Measurements from ENCODE around the gene DNAH17. TPM values are rescaled to one million over a fixed set of nuclear protein-coding genes. Genes with fewer than 3 reads are reported as not detected.

The DNAH17 gene
- total and polyA plus RNA-seq, 8 donors: 0.64 to 7.2 (median 3.6) TPM

DNA sequence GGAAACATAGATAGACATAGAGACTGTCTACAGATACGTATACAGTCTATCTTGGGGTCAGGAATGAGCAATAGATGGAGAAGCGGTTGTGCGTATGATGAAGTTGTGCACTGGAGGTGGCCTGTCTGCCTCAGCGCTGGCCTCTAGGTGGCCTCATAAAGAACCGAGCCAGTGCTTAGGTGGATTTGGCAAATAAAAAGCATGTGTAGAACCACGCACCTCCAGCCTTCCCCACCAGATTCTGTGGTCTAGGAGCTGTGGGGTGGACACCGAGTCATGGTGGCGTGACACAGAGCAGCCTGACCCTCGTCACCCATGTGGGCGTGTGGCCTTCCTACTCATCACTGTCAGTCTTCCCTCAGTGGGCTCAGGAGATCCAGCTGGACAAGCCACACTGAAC lies 164.8 kb downstream of the DNAH17 start:
- intact Hi-C loops (cut with DNase I): no loop called here

DNA sequence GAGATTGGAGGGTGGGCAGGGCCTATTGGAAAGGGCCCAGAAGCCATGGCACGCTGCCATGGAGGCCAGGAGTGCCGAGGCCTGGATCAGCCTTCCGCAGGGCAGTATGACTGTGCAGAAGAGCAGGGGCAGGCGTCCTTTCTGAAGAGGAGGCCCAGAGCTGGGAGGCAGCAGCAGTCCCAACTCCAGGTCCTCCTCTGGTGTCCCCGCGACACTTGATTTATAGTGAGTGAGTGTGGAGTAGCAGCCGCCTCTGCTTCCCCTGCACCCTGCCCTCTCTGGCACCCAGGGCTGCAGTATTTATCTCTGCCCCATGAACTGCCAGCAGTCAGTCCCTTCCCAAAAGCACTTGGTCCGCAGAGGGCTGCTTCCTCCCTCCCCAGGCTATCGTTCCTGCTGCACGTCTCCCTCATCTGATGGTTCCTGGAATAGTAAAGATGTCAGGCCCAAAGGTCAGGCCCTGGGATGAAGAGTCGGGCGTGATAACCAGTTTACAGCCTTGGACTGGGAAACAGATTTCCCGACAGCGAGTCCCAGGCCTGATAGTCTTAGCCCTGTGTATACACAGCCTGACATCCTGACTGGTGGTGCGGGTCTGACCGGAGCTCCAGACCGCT lies 165.8 kb downstream of the DNAH17 start:
- no peaks in the 10 kb centered on the region for H3K9me3 ChIP-seq
- DNase-seq: no peak
- TF ChIP-seq, protein P1, sequence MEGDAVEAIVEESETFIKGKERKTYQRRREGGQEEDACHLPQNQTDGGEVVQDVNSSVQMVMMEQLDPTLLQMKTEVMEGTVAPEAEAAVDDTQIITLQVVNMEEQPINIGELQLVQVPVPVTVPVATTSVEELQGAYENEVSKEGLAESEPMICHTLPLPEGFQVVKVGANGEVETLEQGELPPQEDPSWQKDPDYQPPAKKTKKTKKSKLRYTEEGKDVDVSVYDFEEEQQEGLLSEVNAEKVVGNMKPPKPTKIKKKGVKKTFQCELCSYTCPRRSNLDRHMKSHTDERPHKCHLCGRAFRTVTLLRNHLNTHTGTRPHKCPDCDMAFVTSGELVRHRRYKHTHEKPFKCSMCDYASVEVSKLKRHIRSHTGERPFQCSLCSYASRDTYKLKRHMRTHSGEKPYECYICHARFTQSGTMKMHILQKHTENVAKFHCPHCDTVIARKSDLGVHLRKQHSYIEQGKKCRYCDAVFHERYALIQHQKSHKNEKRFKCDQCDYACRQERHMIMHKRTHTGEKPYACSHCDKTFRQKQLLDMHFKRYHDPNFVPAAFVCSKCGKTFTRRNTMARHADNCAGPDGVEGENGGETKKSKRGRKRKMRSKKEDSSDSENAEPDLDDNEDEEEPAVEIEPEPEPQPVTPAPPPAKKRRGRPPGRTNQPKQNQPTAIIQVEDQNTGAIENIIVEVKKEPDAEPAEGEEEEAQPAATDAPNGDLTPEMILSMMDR (IDR thresholded peaks at IDR 0.05): no peak
- no peak for ATAC-seq
- peak overlapping the region; percentile 67 to 93 for H3K27ac ChIP-seq
- peaks cover 58 to 100% of the 10 kb centered on the region in 2 donors for H3K4me1 ChIP-seq
- no peak overlapping the region for H3K4me3 ChIP-seq
- peaks cover 0 to 57% of the 10 kb centered on the region in 2 donors for H3K36me3 ChIP-seq
- intact Hi-C loops (cut with DNase I): no loop called here
- H3K27me3 ChIP-seq: no peaks in the 10 kb centered on the region

More for the DNA sequence above, 164.8 kb downstream of the DNAH17 start:
- H3K36me3 ChIP-seq: peaks cover 0 to 48% of the 10 kb centered on the region in 2 donors
- TF ChIP-seq, protein P1 (IDR thresholded peaks at IDR 0.05): peak; percentile 24 to 45
- peaks cover 67 to 100% of the 10 kb centered on the region in 2 donors for H3K4me1 ChIP-seq
- no peaks in the 10 kb centered on the region for H3K27me3 ChIP-seq
- peak overlapping the region in 1 of 2 donors; percentile 14 for H3K4me3 ChIP-seq
- DNase-seq (peak in 1 of 4 donors; percentile 60), ATAC-seq (peak; percentile 20)
- no peaks in the 10 kb centered on the region for H3K9me3 ChIP-seq
- peak overlapping the region; percentile 90 to 93 for H3K27ac ChIP-seq

DNA sequence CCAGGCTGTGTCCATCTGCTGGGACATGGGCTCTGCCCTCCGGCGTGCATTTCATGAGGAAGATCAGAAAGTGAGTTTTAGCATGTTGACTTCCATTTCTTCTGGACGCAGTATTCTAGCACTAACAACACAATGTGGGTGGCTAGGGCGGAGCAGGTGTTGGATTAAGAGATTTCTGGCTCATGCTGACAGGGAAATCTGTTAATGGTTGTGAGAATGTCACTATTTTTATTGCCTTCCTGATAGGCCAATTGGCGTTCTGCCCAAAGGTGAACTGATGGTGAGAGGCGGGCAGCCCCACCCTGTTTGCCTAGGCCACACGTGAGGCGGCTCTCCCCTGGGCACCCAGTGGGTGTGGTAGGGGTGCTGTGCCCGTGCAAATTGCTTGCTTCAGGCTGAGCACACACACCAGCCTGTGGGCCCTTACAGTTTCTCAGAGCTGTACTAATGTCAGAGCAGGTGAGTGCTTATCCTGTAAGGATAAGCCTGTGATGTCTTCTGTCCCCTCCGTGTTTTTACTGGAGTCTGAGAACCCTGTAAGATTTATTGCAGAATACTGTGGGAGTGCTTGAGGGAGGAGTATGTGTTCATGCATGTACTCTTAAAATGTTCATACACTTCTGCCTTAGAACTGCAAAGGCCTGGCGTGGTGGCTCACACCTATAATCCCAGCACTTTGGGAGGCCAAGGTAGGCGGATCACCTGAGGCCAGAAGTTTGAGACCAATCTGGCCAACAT lies 167.8 kb downstream of the DNAH17 start:
- Histone ChIP-seq H3K36me3 (peaks cover 0 to 59% of the 10 kb centered on the region in 2 donors), H3K4me1 (peaks cover 38 to 87% of the 10 kb centered on the region in 2 donors), H3K27ac (peak overlapping the region in 1 of 2 donors; percentile 57), H3K9me3 (no peaks in the 10 kb centered on the region), H3K27me3 (no peaks in the 10 kb centered on the region), H3K4me3 (no peak overlapping the region)
- TF ChIP-seq, protein P1 (IDR thresholded peaks at IDR 0.05): no peak
- ATAC-seq: peak; percentile 59
- DNase-seq: peak in 2 of 4 donors; percentile 83 to 85
- intact Hi-C loops (cut with DNase I): no loop called here

DNA sequence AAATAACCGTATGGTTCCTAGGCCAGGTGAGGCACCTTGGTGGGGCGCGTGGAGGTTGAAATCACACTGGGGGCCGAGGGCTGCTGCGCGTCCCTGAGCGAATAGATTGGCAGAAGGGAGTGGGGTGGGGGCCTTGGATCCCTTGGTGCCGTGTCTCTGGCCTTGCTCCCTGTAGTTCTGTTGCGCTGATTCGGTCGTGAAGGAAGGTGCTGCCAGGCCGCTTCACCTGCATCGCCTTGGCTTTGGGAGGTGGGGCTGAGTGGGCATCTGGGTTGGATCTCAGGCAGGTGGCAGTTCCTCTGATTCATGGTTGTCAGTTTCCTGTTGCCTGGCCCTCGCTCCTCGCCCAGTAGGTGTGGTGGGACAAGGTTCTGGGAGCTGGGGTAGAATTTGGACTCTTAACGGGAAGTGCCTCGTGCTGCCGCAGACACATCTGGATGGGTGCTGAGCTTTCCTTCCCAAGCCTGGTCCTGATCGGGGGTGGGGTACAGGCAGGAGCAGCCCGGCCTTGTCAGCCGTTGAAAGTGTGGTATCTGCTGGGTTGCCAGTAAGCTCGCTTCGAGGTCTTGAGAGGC lies 168.6 kb downstream of the DNAH17 start:
- Histone ChIP-seq H3K9me3 (no peaks in the 10 kb centered on the region), H3K4me3 (no peak overlapping the region), H3K27me3 (no peaks in the 10 kb centered on the region), H3K4me1 (peaks cover 30 to 79% of the 10 kb centered on the region in 2 donors), H3K36me3 (peaks cover 0 to 67% of the 10 kb centered on the region in 2 donors), H3K27ac (peak overlapping the region in 1 of 2 donors; percentile 57)
- intact Hi-C loops (cut with DNase I): no loop called here
- no peak for DNase-seq
- no peak for ATAC-seq
- TF ChIP-seq, protein P1 (IDR thresholded peaks at IDR 0.05): no peak
